Astrocyte (in vitro differentiated cells and primary cell): ENCODE measurements around the gene TMEM258.

Experiments
- EZH2 ChIP-seq: IDR thresholded peaks from 2 replicates; pipeline ENCODE4 v1.6.1; 2012; ENCODE audit warnings: mild to moderate bottlenecking, low read length, inconsistent platforms; ENCODE audit not compliant: insufficient read depth
- TF ChIP-seq, protein P1 (sequence below): IDR thresholded peaks from 2 replicates; pipeline ENCODE4 v1.5.1; 2011; ENCODE audit warnings: low read depth, mild to moderate bottlenecking, inconsistent platforms, low read length, moderate library complexity; ENCODE audit not compliant: insufficient read depth

DNA sequence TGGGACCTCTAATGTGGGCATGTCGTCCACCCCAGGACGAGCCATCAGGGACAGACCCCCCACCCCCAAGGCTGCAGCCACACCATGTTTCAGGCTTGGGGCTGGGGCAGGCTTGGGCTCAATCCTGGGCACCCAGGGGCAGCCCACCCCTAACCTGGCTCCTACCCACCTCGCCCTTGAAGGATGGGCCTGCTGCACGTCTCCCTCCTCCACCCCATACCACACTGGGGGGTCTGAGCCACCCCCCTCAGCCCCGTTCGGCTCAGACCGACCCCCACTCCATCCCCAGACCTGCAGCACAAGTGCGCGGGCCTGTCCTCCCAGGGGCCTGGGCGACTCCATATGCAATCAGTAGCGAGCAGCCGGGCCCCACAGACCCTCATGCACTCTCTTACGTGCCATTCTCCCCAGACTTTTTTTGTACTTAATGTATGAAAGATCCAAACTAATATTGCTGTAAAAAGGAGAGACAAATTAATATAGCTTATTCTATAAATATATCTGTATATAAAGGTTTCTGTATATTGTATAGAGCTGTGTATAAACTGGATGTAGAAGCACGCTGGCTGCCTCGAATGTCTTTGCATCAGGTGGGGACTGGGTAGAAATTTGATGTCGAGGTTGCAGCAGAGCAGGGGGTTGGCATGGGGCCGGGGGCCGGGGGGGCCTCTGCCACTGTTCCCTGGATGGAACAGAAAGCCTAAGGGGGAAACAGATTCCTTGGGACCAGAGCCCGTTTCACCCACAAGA, 45.8 kb downstream of the TMEM258 start:
- TF ChIP-seq, protein P1, sequence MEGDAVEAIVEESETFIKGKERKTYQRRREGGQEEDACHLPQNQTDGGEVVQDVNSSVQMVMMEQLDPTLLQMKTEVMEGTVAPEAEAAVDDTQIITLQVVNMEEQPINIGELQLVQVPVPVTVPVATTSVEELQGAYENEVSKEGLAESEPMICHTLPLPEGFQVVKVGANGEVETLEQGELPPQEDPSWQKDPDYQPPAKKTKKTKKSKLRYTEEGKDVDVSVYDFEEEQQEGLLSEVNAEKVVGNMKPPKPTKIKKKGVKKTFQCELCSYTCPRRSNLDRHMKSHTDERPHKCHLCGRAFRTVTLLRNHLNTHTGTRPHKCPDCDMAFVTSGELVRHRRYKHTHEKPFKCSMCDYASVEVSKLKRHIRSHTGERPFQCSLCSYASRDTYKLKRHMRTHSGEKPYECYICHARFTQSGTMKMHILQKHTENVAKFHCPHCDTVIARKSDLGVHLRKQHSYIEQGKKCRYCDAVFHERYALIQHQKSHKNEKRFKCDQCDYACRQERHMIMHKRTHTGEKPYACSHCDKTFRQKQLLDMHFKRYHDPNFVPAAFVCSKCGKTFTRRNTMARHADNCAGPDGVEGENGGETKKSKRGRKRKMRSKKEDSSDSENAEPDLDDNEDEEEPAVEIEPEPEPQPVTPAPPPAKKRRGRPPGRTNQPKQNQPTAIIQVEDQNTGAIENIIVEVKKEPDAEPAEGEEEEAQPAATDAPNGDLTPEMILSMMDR, result no peak
- no peak for TF ChIP-seq EZH2
